Measurements from ENCODE around the gene DXO. TPM values are rescaled to one million over a fixed set of nuclear protein-coding genes. Genes with fewer than 3 reads are reported as not detected.

The DXO gene
- total RNA-seq, 1 experiment from 2014 or later = 23.7 TPM

DNA sequence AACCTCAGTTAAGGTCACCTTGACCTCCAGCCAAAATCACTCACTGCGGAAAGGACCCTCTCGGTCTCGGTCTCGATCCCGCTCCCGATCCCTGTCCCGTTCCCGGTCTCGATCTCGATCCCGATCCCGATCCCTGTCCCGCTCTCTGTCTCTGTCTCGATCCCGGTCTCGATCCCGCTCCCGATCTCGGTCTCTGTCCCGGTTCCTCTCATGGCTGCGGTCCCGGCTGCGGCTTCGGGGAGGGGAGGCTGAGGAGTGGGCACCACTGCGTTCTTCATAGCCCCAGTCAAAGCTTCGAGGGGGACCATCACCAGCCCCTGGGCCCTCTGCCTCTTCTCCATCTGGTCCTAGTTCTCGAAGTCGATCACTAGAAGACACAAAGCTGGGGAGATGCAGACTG is 17.4 kb downstream of the DXO start:
- TF ChIP-seq, protein P1, sequence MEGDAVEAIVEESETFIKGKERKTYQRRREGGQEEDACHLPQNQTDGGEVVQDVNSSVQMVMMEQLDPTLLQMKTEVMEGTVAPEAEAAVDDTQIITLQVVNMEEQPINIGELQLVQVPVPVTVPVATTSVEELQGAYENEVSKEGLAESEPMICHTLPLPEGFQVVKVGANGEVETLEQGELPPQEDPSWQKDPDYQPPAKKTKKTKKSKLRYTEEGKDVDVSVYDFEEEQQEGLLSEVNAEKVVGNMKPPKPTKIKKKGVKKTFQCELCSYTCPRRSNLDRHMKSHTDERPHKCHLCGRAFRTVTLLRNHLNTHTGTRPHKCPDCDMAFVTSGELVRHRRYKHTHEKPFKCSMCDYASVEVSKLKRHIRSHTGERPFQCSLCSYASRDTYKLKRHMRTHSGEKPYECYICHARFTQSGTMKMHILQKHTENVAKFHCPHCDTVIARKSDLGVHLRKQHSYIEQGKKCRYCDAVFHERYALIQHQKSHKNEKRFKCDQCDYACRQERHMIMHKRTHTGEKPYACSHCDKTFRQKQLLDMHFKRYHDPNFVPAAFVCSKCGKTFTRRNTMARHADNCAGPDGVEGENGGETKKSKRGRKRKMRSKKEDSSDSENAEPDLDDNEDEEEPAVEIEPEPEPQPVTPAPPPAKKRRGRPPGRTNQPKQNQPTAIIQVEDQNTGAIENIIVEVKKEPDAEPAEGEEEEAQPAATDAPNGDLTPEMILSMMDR (IDR thresholded peaks at IDR 0.05; ENCODE audit: insufficient read depth in 1 of 2, low read depth in 1 of 2, low read length in 1 of 2, severe bottlenecking in 1 of 2, unreplicated experiment in 1 of 2) = no peak
- H3K36me3 ChIP-seq (ENCODE audit: control insufficient read depth, insufficient read depth, low read length) = peaks cover 10% of the 10 kb centered on the region
- CTCF ChIA-PET = no interaction called here
- H3K4me3 Mint-ChIP-seq (ENCODE audit: unreplicated experiment) = no peak overlapping the region
- DNase-seq = no peak
- BruUV-seq (replicated peaks) = no TSS peak
- H3K27ac Mint-ChIP-seq (ENCODE audit: unreplicated experiment) = no peak overlapping the region
- H3K27me3 Mint-ChIP-seq (ENCODE audit: insufficient read depth, unreplicated experiment) = no peaks in the 10 kb centered on the region
- peaks cover 3% of the 10 kb centered on the region; the same call in 1 of the 2 replicates for H3K4me1 ChIP-seq
- H3K27me3 ChIP-seq (replicated peaks; ENCODE audit: control insufficient read depth, insufficient read depth, low read length) = no peaks in the 10 kb centered on the region
- H3K4me3 ChIP-seq (ENCODE audit: low read depth, low read length) = no peak overlapping the region
- POLR2A ChIA-PET = no interaction called here
- H3K9me3 Mint-ChIP-seq (ENCODE audit: unreplicated experiment) = no peaks in the 10 kb centered on the region
- peaks cover 66% of the 10 kb centered on the region for H3K36me3 Mint-ChIP-seq (ENCODE audit: insufficient read depth, unreplicated experiment)
- H3K9me3 ChIP-seq = no peaks in the 10 kb centered on the region
- H3K4me1 Mint-ChIP-seq (ENCODE audit: low read depth, unreplicated experiment) = peaks cover 11% of the 10 kb centered on the region
- intact Hi-C loops (cut with micrococcal nuclease; ENCODE audit: unreplicated experiment) = no loop called here

DNA sequence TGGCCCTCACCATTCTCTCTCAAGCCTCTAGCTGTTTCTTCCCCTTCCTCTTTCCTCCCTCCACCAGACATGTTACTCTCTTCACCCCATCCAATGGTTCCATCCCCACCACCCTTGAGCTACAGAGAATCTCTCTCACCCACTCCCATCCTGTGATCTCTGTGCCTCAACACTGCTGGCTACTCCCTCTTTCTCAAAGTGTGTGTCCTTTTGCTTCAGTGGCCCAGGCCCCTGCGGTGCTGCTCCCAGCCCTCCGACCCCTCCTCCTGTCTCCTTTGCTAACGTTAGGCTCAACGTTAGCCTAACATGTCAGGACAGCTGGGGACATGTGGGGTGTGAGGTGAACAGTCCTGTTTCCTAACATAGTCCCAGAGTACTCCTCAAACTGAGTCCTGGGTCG is 19.0 kb downstream of the DXO start:
- intact Hi-C loops (cut with micrococcal nuclease; ENCODE audit: unreplicated experiment) = loop anchor here (1.0 kb wide), 3 partner anchors 13 to 55 kb away; partner anchors contain the start of gene ZBTB12
- Histone ChIP-seq H3K4me3 (ENCODE audit: low read depth, low read length) (no peak overlapping the region), H3K27me3 (replicated peaks; ENCODE audit: control insufficient read depth, insufficient read depth, low read length) (no peaks in the 10 kb centered on the region), H3K9me3 (no peaks in the 10 kb centered on the region), H3K36me3 (ENCODE audit: control insufficient read depth, insufficient read depth, low read length) (peaks cover 10% of the 10 kb centered on the region), H3K4me1 (peaks cover 8% of the 10 kb centered on the region)
- Mint-ChIP-seq H3K36me3 (ENCODE audit: insufficient read depth, unreplicated experiment) (peaks cover 65% of the 10 kb centered on the region), H3K4me3 (ENCODE audit: unreplicated experiment) (no peak overlapping the region), H3K27ac (ENCODE audit: unreplicated experiment) (no peak overlapping the region), H3K27me3 (ENCODE audit: insufficient read depth, unreplicated experiment) (no peaks in the 10 kb centered on the region), H3K9me3 (ENCODE audit: unreplicated experiment) (no peaks in the 10 kb centered on the region), H3K4me1 (ENCODE audit: low read depth, unreplicated experiment) (peaks cover 18% of the 10 kb centered on the region)
- ChIA-PET CTCF (interaction anchor here (0.6 to 1.8 kb wide), 13 partner anchors 10 to 90 kb away, joined by 3 to 24 read pairs (median 5); partner anchors contain the start of genes DXO, EHMT2, NEU1 and ZBTB12), POLR2A (interaction anchor here (1.2 kb wide), 1 partner anchor 32 kb away, joined by 3 read pairs; no protein-coding TSS in a partner anchor)
- no peak for DNase-seq
- TF ChIP-seq, protein P1 (IDR thresholded peaks at IDR 0.05; ENCODE audit: insufficient read depth in 1 of 2, low read depth in 1 of 2, low read length in 1 of 2, severe bottlenecking in 1 of 2, unreplicated experiment in 1 of 2) = no peak
- BruUV-seq (replicated peaks) = no TSS peak

DNA sequence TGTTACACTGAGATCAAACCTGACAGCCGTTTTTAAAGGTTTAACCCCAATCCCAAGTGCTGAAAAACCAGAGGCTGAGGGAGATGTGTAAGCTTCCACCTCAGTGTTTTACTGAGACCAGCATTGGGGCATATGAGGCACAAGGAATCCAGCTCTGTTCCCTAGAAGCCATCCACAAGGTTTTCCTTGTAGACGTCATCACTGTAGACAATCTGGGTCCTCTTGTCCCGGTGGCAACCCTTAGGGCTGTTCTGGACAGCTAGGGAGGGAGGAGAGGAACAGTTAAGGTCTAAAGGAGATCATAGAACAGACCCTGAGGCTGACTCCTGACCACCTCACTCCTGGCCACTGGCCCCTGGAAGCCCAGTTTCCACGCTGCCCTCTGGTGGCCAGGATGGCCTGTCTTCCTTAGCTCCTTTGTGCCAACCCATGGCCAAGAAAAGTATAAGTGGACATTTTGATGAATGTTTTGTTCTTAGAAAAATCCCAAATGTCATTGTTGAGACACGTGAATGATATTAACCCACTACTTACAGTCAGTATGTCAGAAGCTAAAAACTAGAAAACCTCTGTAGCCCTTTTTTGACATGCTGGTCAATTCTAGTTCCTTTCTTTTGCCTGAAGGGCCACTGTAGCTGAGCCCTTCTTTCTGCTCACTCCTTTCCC is 19.7 kb downstream of the DXO start:
- Mint-ChIP-seq H3K27me3 (ENCODE audit: insufficient read depth, unreplicated experiment) (no peaks in the 10 kb centered on the region), H3K36me3 (ENCODE audit: insufficient read depth, unreplicated experiment) (peaks cover 64% of the 10 kb centered on the region), H3K27ac (ENCODE audit: unreplicated experiment) (no peak overlapping the region), H3K4me1 (ENCODE audit: low read depth, unreplicated experiment) (peaks cover 24% of the 10 kb centered on the region), H3K9me3 (ENCODE audit: unreplicated experiment) (no peaks in the 10 kb centered on the region), H3K4me3 (ENCODE audit: unreplicated experiment) (no peak overlapping the region)
- Histone ChIP-seq H3K9me3 (no peaks in the 10 kb centered on the region), H3K27me3 (replicated peaks; ENCODE audit: control insufficient read depth, insufficient read depth, low read length) (no peaks in the 10 kb centered on the region), H3K36me3 (ENCODE audit: control insufficient read depth, insufficient read depth, low read length) (peaks cover 10% of the 10 kb centered on the region), H3K4me1 (peaks cover 7% of the 10 kb centered on the region), H3K4me3 (ENCODE audit: low read depth, low read length) (no peak overlapping the region)
- DNase-seq = peak; percentile 65 to 80
- intact Hi-C loops (cut with micrococcal nuclease; ENCODE audit: unreplicated experiment) = loop anchor here (1.0 kb wide), 3 partner anchors 12 to 54 kb away; partner anchors contain the start of gene ZBTB12
- no TSS peak for BruUV-seq (replicated peaks)
- TF ChIP-seq, protein P1 (IDR thresholded peaks at IDR 0.05; ENCODE audit: insufficient read depth in 1 of 2, low read depth in 1 of 2, low read length in 1 of 2, severe bottlenecking in 1 of 2, unreplicated experiment in 1 of 2) = peak; percentile 70 to 91
- ChIA-PET POLR2A (interaction anchor here (0.6 to 1.4 kb wide), 5 partner anchors 31 to 137 kb away, joined by 3 to 5 read pairs (median 3); partner anchors contain the start of genes EHMT2, HSPA1A, HSPA1L and NEU1), CTCF (interaction anchor here (0.6 to 1.8 kb wide), 18 partner anchors 10 to 182 kb away, joined by 3 to 24 read pairs (median 4); partner anchors contain the start of genes DXO, EHMT2, LSM2 and NEU1)

Measured in Caco-2 (cell line).